ENCODE results near the gene SNX17. TPM values are rescaled to one million over a fixed set of nuclear protein-coding genes. Genes with fewer than 3 reads are reported as not detected.

Gene SNX17
- total and polyA plus RNA-seq, 2 of the 13 experiments (the other 11 are each of a cell fraction or from before 2014, with no cell fraction given), result 75.0 to 109 TPM

- TF ChIP-seq ZNF770 (CRISPR knock-in tag; IDR thresholded peaks at IDR 0.05) (peak; percentile 77), NR0B2 (CRISPR knock-in tag; IDR thresholded peaks at IDR 0.05) (peak; percentile 97), ZNF24 (IDR thresholded peaks at IDR 0.05) (no peak), ZBTB14 (CRISPR knock-in tag; IDR thresholded peaks at IDR 0.05) (peak; percentile 66; the same call in 1 of the 2 replicates), GRHL1 (CRISPR knock-in tag; conservative IDR thresholded peaks at IDR 0.05) (no peak), STAG1 (CRISPR knock-in tag; IDR thresholded peaks at IDR 0.05) (0 out of 2 replicates have a peak, but pooled peaks have one; percentile 4), ZNF496 (CRISPR knock-in tag; IDR thresholded peaks at IDR 0.05; ENCODE audit: insufficient replicate concordance) (no peak), JDP2 (CRISPR knock-in tag; IDR thresholded peaks at IDR 0.05; ENCODE audit: borderline replicate concordance) (peak; percentile 31; the same call in 1 of the 2 replicates), ZNF691 (CRISPR knock-in tag; IDR thresholded peaks at IDR 0.05; ENCODE audit: borderline replicate concordance, low read depth) (peak; percentile 87; the same call in 1 of the 2 replicates), ZBTB20 (CRISPR knock-in tag; IDR thresholded peaks at IDR 0.05; ENCODE audit: borderline replicate concordance, low read depth) (peak; percentile 57), NFE2L2 (IDR thresholded peaks at IDR 0.05; ENCODE audit: low read length) (no peak)
- TF ChIP-seq, protein P1, sequence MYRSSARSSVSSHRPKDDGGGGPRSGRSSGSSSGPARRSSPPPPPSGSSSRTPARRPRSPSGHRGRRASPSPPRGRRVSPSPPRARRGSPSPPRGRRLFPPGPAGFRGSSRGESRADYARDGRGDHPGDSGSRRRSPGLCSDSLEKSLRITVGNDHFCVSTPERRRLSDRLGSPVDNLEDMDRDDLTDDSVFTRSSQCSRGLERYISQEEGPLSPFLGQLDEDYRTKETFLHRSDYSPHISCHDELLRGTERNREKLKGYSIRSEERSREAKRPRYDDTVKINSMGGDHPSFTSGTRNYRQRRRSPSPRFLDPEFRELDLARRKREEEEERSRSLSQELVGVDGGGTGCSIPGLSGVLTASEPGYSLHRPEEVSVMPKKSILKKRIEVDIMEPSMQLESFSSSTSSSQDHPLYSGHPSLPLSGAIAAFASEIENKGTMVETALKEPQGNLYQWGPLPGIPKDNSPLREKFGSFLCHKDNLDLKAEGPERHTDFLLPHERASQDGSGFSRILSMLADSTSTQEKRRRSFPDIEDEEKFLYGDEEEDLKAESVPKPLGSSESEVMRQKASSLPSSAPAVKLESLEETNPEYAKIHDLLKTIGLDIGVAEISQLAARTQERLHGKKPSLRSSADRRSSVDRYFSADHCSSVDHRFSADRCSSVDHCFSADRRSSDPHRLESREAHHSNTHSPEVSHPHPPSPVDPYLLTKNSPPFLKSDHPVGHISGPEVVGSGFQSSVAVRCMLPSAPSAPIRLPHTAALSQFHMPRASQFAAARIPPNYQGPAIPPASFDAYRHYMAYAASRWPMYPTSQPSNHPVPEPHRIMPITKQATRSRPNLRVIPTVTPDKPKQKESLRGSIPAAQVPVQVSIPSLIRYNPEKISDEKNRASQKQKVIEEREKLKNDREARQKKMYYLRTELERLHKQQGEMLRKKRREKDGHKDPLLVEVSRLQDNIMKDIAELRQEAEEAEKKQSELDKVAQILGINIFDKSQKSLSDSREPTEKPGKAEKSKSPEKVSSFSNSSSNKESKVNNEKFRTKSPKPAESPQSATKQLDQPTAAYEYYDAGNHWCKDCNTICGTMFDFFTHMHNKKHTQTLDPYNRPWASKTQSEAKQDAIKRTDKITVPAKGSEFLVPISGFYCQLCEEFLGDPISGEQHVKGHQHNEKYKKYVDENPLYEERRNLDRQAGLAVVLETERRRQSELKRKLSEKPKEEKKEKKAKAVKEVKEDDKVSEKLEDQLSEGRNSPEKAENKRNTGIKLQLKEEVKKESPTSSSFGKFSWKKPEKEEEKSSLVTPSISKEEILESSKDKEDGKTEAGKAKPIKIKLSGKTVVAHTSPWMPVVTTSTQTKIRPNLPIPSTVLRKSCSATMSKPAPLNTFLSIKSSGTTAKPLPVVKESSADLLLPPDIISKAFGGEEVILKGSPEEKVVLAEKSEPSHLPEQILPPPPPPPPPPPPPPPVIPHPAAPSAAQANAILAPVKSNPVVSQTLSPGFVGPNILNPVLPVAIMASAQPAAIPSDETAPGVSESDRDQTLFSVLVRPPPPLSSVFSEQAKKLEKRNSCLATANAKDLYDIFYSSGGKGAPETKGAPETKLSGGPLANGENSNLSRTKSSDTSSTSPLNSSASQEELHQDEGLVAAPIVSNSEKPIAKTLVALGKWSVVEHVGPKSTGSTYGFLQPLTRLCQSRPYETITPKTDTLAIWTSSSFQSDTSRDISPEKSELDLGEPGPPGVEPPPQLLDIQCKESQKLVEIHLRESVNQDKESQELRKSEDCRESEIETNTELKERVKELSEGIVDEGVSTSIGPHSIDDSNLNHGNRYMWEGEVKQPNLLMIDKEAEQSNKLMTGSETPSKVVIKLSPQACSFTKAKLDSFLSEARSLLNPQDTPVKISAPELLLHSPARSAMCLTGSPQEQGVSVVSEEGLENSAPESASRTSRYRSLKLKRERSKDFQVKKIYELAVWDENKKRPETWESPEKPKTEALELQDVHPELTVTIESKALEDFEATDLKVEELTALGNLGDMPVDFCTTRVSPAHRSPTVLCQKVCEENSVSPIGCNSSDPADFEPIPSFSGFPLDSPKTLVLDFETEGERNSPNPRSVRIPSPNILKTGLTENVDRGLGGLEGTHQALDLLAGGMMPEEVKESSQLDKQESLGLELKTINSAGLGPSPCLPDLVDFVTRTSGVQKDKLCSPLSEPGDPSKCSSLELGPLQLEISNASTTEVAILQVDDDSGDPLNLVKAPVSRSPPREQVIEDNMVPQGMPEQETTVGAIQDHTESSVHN (CRISPR knock-in tag; IDR thresholded peaks at IDR 0.05), result peak; percentile 18; the same call in 1 of the 2 replicates
These were observed 39.1 kb downstream of the SNX17 start, which contains the start of gene PPM1G (continued) for GRCh38 chr2:27409321-27410073.

Measured in HepG2 (cell line).